GM23248 (cell line): Measurements from ENCODE around the gene ADAM12. TPM values are rescaled to one million over a fixed set of nuclear protein-coding genes. Genes with fewer than 3 reads are reported as not detected.

Source experiments
- DNase-seq: peaks from one replicate; pipeline ENCODE4 v3.0.0-alpha.2; 2015
- H2AFZ ChIP-seq: fragments of 200-600 bp; sonication (generic); 2 replicates; pipeline ENCODE4 v1.6.1; 2016; ENCODE audit warnings: antibody characterized with exemption
- H3F3A ChIP-seq: fragments of 200-600 bp; sonication (generic); 2 replicates; pipeline ENCODE4 v1.6.1; 2016; ENCODE audit warnings: mild to moderate bottlenecking, antibody characterized with exemption, mixed run types; ENCODE audit not compliant: insufficient read depth
- H3K27ac ChIP-seq: fragments of 200-600 bp; sonication (generic); 2 replicates; pipeline ENCODE4 v1.5.1; 2016; ENCODE audit warnings: mild to moderate bottlenecking
- H3K27me3 ChIP-seq: fragments of 200-600 bp; sonication (generic); replicated peaks from 2 replicates; pipeline ENCODE4 v1.6.1; 2016; ENCODE audit warnings: mild to moderate bottlenecking; ENCODE audit not compliant: insufficient read depth
- H3K36me3 ChIP-seq: fragments of 200-600 bp; sonication (generic); 2 replicates; pipeline ENCODE4 v1.6.1; 2016; ENCODE audit warnings: low read depth, mild to moderate bottlenecking
- H3K4me1 ChIP-seq: fragments of 200-600 bp; sonication (generic); 2 replicates; pipeline ENCODE4 v1.6.1; 2016; ENCODE audit warnings: mild to moderate bottlenecking; ENCODE audit not compliant: insufficient read depth
- H3K4me2 ChIP-seq: fragments of 200-600 bp; sonication (generic); one replicate; pipeline ENCODE4 v1.6.1; 2016; ENCODE audit warnings: mild to moderate bottlenecking; ENCODE audit not compliant: unreplicated experiment
- H3K4me3 ChIP-seq: fragments of 200-600 bp; sonication (generic); 2 replicates; pipeline ENCODE4 v1.5.1; 2016; ENCODE audit warnings: mild to moderate bottlenecking
- H3K79me2 ChIP-seq: fragments of 200-600 bp; sonication (generic); 2 replicates; pipeline ENCODE4 v1.6.1; 2016; ENCODE audit warnings: mild to moderate bottlenecking; ENCODE audit not compliant: insufficient read depth
- H3K9ac ChIP-seq: fragments of 200-600 bp; sonication (generic); 2 replicates; pipeline ENCODE4 v1.6.1; 2016; ENCODE audit warnings: mild to moderate bottlenecking
- H3K9me2 ChIP-seq: fragments of 200-600 bp; sonication (generic); 2 replicates; pipeline ENCODE4 v1.6.1; 2016; ENCODE audit warnings: mixed run types, mild to moderate bottlenecking, moderate library complexity; ENCODE audit not compliant: insufficient read depth
- H3K9me3 ChIP-seq: fragments of 200-600 bp; sonication (generic); one replicate; pipeline ENCODE4 v1.6.1; 2017; ENCODE audit warnings: low read depth
- H4K20me1 ChIP-seq: fragments of 200-600 bp; sonication (generic); 2 replicates; pipeline ENCODE4 v1.6.0; 2016; ENCODE audit not compliant: insufficient read depth
- EZH2 ChIP-seq: fragments of 200-600 bp; sonication (generic); IDR thresholded peaks from 2 replicates; pipeline ENCODE4 v1.6.1; 2018; ENCODE audit warnings: antibody characterized with exemption, mild to moderate bottlenecking; ENCODE audit not compliant: insufficient read depth, poor library complexity, severe bottlenecking
- EZH2phosphoT487 ChIP-seq: fragments of 200-600 bp; sonication (generic); IDR thresholded peaks from 2 replicates; pipeline ENCODE4 v1.6.1; 2018; ENCODE audit warnings: antibody characterized with exemption, moderate library complexity, mild to moderate bottlenecking, low read depth; ENCODE audit not compliant: insufficient read depth
- WGBS, 2 experiments: methylation state at CpG; one replicate each; pipeline ENCODE4 v1.1.6; 2015 to 2017; ENCODE audit warnings: low lambda C conversion rate in 2 of 2, low coverage in 1 of 2; ENCODE audit errors: missing lambda C conversion rate in 2 of 2; 5-methylcytosine and 5-hydroxymethylcytosine counted together
- in situ Hi-C: fragments of 300-500 bp; cut with MboI; formaldehyde crosslinking; loops from 2 replicates; pipeline ENCODE4 v1.15.0; 2020
- polyA plus RNA-seq: library from polyadenylated mRNA; unstranded; fragments of >200 nt; fragmentation: Nextera tagmentation; extraction: Ambion mirVana; gene quantifications from 2 replicates; pipeline ENCODE4 v1.2.1, GENCODE V29; 2016
- total RNA-seq: library from RNA; depleted of rRNA; stranded (reverse); fragments of >200 nt; shearing (Covaris generic); gene quantifications from 2 replicates; pipeline ENCODE4 v1.2.3, GENCODE V29; 2014

The ADAM12 gene
- total and polyA plus RNA-seq, 2 experiments from 2014 or later, result 58.4 to 127 TPM

DNA sequence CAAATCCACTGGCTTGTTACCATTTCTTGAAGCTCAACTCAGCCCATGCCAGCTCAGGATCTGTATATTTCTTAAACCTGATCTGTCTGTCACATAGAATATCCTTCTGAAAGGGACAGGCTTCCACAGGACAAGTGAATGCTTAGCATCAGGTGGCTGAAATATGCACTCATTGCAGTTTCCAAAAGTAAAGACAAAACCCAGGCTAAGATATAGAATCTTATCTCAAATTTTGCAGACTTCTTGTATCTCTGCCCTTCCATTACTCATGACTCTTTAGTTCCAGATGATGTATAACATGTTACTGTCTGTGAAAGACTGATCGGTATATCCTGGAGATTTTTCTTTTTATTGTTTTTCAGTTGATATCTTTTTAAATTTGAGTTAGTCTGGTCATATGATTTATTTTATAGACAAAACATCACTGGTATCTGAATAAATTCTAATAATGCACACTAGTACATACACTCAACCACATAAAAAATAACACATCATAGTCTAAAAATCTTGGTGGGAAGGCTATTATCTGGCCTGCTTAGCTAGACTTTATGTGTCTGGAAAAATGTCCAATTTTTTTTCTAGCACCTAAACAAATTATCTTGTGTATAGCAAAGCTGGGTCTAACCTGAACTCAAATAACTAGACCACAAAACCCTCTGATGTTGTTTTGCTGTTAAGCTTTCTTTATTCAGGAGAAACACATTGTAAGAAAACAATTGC, 182.6 kb downstream of the ADAM12 start:
- Histone ChIP-seq H3K9ac (no peak overlapping the region), H2AFZ (no peak overlapping the region), H3K27ac (no peak overlapping the region), H3K4me2 (no peak overlapping the region), H3K79me2 (peaks cover 68% of the 10 kb centered on the region), H3K4me1 (peaks cover 40% of the 10 kb centered on the region), H3K9me2 (no peaks in the 10 kb centered on the region), H4K20me1 (no peaks in the 10 kb centered on the region), H3K4me3 (no peak overlapping the region), H3K36me3 (no peaks in the 10 kb centered on the region), H3F3A (peaks cover 44% of the 10 kb centered on the region), H3K9me3 (no peaks in the 10 kb centered on the region), H3K27me3 (no peaks in the 10 kb centered on the region)
- WGBS, 2 experiments, result 91 to 100% methylated on average over 1 of the region's 1 CpG
- in situ Hi-C loops, result no loop called here
- no peak for TF ChIP-seq EZH2phosphoT487
- TF ChIP-seq EZH2, result no peak
- no peak for DNase-seq

DNA sequence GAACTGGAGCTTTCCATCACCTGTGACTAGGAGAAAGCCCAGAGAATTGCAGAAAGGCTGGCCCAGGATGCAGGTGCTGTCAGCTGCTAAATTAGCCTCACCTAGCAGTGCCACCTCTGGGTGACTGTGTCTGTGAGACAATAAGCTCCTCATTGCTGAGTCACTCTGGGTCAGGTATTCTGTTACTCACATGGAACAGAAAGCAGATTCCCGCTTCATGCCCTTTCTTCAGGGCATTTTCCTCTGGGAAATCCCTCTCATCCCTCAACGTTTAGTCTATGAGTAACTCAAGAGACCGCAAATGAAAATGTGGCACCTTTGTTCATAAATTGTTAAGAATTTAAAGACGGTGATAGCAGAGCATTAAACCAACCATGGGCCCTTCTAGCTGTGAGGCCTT, 184.0 kb downstream of the ADAM12 start:
- Histone ChIP-seq H3K36me3 (no peaks in the 10 kb centered on the region), H3K4me3 (no peak overlapping the region), H3K27me3 (no peaks in the 10 kb centered on the region), H3K9me3 (no peaks in the 10 kb centered on the region), H3K4me1 (peaks cover 44% of the 10 kb centered on the region), H2AFZ (no peak overlapping the region), H3F3A (peaks cover 48% of the 10 kb centered on the region), H3K9ac (no peak overlapping the region), H3K79me2 (peaks cover 61% of the 10 kb centered on the region), H3K27ac (no peak overlapping the region), H3K4me2 (no peak overlapping the region), H3K9me2 (no peaks in the 10 kb centered on the region), H4K20me1 (no peaks in the 10 kb centered on the region)
- in situ Hi-C loops, result no loop called here
- TF ChIP-seq EZH2 (no peak), EZH2phosphoT487 (no peak)
- WGBS, 2 experiments, result 89 to 92% methylated on average over 4 of the region's 4 CpGs
- DNase-seq, result no peak

DNA sequence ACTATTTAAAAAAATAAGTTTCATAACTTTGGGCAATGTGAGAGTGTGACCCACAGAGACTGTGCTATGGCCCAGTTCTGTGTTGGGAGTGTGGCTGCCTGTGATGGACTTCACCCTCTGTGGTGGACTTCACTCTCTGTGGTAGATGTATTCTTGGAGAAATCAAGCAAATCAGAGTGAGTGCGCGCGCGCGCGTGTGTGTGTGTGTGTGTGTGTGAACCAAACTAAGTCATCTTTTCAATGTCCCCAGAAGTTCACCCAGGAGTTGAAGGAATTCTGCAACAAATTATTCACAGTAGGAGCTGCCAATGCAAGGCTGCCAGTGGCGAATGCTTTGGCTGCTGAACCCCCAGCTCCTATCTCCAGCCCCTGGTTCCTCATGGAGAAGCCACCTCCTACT, 184.5 kb downstream of the ADAM12 start:
- no peak for TF ChIP-seq EZH2
- no peak for TF ChIP-seq EZH2phosphoT487
- peaks cover 48% of the 10 kb centered on the region for H3F3A ChIP-seq
- H2AFZ ChIP-seq, result no peak overlapping the region
- in situ Hi-C loops, result no loop called here
- no peaks in the 10 kb centered on the region for H3K9me3 ChIP-seq
- no peaks in the 10 kb centered on the region for H3K27me3 ChIP-seq
- no peak for DNase-seq
- H3K4me1 ChIP-seq, result peaks cover 43% of the 10 kb centered on the region
- no peaks in the 10 kb centered on the region for H3K9me2 ChIP-seq
- H3K4me2 ChIP-seq, result no peak overlapping the region
- H3K79me2 ChIP-seq, result peaks cover 56% of the 10 kb centered on the region
- H3K36me3 ChIP-seq, result no peaks in the 10 kb centered on the region
- no peak overlapping the region for H3K27ac ChIP-seq
- no peak overlapping the region for H3K4me3 ChIP-seq
- H4K20me1 ChIP-seq, result no peaks in the 10 kb centered on the region
- H3K9ac ChIP-seq, result no peak overlapping the region
- 74 to 75% methylated on average over 7 of the region's 7 CpGs for WGBS, 2 experiments

DNA sequence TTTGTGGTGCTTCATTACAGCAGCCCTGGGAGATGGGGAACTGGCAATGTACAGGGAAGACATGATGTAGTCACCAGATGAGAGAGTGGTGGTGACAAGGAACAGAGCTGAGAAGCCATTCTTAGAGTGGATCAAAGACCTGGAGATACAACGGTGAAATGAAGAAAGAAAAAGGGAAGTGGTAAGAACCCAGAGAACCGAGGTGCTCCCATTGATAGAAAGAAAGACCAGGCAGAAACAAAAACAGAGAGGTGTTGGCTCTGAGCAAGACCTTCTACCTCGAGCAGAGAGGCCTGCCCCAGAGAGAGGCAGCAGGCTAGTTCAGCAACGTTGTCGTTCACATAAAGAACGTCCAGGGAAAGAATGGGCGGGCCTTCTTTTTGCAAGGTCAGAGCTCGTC, 186.7 kb downstream of the ADAM12 start:
- peaks cover 30% of the 10 kb centered on the region for H3K4me1 ChIP-seq
- WGBS, 2 experiments, result 96 to 97% methylated on average over 7 to 8 of the region's 8 CpGs
- no peaks in the 10 kb centered on the region for H3K9me2 ChIP-seq
- H3K4me3 ChIP-seq, result no peak overlapping the region
- H4K20me1 ChIP-seq, result no peaks in the 10 kb centered on the region
- no peak overlapping the region for H2AFZ ChIP-seq
- H3K79me2 ChIP-seq, result peaks cover 69% of the 10 kb centered on the region
- no peaks in the 10 kb centered on the region for H3K36me3 ChIP-seq
- H3K27me3 ChIP-seq, result no peaks in the 10 kb centered on the region
- in situ Hi-C loops, result no loop called here
- no peaks in the 10 kb centered on the region for H3K9me3 ChIP-seq
- H3F3A ChIP-seq, result peaks cover 39% of the 10 kb centered on the region
- H3K4me2 ChIP-seq, result no peak overlapping the region
- H3K27ac ChIP-seq, result no peak overlapping the region
- no peak for DNase-seq
- H3K9ac ChIP-seq, result no peak overlapping the region
- TF ChIP-seq EZH2phosphoT487 (no peak), EZH2 (no peak)
